ENCODE results near the gene SFSWAP. TPM values are rescaled to one million over a fixed set of nuclear protein-coding genes. Genes with fewer than 3 reads are reported as not detected.

Gene SFSWAP
- total and polyA plus RNA-seq, 2 of the 13 experiments (the other 11 are each of a cell fraction or from before 2014, with no cell fraction given): 17.1 to 27.7 TPM

DNA sequence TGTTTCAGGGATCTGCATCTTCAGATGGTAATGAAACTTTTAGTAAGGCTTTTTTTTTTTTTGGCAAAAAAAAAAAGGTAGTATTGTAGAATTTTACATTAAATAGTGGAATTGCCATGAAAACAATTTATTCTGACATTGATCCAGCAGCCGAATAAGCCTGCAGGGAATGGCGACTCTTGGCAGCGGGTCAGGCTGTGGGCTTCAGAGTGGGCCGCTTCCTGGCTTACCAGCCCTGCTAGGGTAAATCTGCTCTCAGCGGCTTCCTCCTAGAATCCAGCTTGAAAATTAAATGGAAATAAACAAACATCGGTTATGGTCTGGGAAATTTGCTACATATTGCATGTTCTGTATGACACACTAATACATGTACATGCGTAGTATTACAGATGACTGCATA, 34.8 kb downstream of the SFSWAP start (continued):
- TF ChIP-seq, protein P1, sequence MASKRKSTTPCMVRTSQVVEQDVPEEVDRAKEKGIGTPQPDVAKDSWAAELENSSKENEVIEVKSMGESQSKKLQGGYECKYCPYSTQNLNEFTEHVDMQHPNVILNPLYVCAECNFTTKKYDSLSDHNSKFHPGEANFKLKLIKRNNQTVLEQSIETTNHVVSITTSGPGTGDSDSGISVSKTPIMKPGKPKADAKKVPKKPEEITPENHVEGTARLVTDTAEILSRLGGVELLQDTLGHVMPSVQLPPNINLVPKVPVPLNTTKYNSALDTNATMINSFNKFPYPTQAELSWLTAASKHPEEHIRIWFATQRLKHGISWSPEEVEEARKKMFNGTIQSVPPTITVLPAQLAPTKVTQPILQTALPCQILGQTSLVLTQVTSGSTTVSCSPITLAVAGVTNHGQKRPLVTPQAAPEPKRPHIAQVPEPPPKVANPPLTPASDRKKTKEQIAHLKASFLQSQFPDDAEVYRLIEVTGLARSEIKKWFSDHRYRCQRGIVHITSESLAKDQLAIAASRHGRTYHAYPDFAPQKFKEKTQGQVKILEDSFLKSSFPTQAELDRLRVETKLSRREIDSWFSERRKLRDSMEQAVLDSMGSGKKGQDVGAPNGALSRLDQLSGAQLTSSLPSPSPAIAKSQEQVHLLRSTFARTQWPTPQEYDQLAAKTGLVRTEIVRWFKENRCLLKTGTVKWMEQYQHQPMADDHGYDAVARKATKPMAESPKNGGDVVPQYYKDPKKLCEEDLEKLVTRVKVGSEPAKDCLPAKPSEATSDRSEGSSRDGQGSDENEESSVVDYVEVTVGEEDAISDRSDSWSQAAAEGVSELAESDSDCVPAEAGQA (IDR thresholded peaks at IDR 0.05; ENCODE audit: low read depth): no peak
- TF ChIP-seq, protein P1 (CRISPR knock-in tag; IDR thresholded peaks at IDR 0.05; ENCODE audit: borderline replicate concordance): no peak
- TF ChIP-seq, protein P2, sequence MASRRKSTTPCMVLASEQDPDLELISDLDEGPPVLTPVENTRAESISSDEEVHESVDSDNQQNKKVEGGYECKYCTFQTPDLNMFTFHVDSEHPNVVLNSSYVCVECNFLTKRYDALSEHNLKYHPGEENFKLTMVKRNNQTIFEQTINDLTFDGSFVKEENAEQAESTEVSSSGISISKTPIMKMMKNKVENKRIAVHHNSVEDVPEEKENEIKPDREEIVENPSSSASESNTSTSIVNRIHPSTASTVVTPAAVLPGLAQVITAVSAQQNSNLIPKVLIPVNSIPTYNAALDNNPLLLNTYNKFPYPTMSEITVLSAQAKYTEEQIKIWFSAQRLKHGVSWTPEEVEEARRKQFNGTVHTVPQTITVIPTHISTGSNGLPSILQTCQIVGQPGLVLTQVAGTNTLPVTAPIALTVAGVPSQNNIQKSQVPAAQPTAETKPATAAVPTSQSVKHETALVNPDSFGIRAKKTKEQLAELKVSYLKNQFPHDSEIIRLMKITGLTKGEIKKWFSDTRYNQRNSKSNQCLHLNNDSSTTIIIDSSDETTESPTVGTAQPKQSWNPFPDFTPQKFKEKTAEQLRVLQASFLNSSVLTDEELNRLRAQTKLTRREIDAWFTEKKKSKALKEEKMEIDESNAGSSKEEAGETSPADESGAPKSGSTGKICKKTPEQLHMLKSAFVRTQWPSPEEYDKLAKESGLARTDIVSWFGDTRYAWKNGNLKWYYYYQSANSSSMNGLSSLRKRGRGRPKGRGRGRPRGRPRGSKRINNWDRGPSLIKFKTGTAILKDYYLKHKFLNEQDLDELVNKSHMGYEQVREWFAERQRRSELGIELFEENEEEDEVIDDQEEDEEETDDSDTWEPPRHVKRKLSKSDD (CRISPR knock-in tag; IDR thresholded peaks at IDR 0.05; ENCODE audit: low read depth): no peak
- TF ChIP-seq ZNF670 (CRISPR knock-in tag; IDR thresholded peaks at IDR 0.05; ENCODE audit: borderline replicate concordance): no peak
